Mucosa of gallbladder (tissue), 1 donor: ENCODE results near the gene LHFPL3. TPM values are rescaled to one million over a fixed set of nuclear protein-coding genes. Genes with fewer than 3 reads are reported as not detected.

ENCODE experiments used
- DNase-seq: peaks from one replicate; pipeline ENCODE4 v3.0.0-alpha.2; 2020; ENCODE audit warnings: low spot score
- total RNA-seq: library from RNA; stranded (reverse); gene quantifications from one replicate; pipeline ENCODE4 v1.2.1, GENCODE V29; 2021
- donor health status: DM: no; HTN: no; CAD: no.

The LHFPL3 gene
- total RNA-seq, 1 donor from 2014 or later, result not detected

GRCh38 chr7:104846731-104847130 is 518.3 kb downstream of the LHFPL3 start:
- no peak for DNase-seq

- DNase-seq, result peak; percentile 54
Observed at GRCh38 chr7:104848138-104848990, 520.0 kb downstream of the LHFPL3 start.

GRCh38 chr7:104850374-104850773 is 522.0 kb downstream of the LHFPL3 start:
- DNase-seq, result no peak

GRCh38 chr7:104851268-104851667 is 522.9 kb downstream of the LHFPL3 start:
- no peak for DNase-seq

- no peak for DNase-seq
Observed at GRCh38 chr7:104852386-104852785, 524.0 kb downstream of the LHFPL3 start.

GRCh38 chr7:104855861-104856260 is 527.5 kb downstream of the LHFPL3 start:
- DNase-seq, result no peak

- DNase-seq, result no peak
Observed at GRCh38 chr7:104857458-104858425, 529.3 kb downstream of the LHFPL3 start.

- DNase-seq, result no peak
Observed at GRCh38 chr7:104859754-104860426, 531.5 kb downstream of the LHFPL3 start.

- DNase-seq, result no peak
Observed at GRCh38 chr7:104861729-104862390, 533.5 kb downstream of the LHFPL3 start.

- no peak for DNase-seq
Observed at GRCh38 chr7:104862719-104863118, 534.3 kb downstream of the LHFPL3 start.

- DNase-seq, result no peak
Observed at GRCh38 chr7:104873401-104873800, 545.0 kb downstream of the LHFPL3 start.

- no peak for DNase-seq
Observed at GRCh38 chr7:104878577-104878976, 550.2 kb downstream of the LHFPL3 start.

- no peak for DNase-seq
Observed at GRCh38 chr7:104883248-104883717, 554.9 kb downstream of the LHFPL3 start.

- DNase-seq, result peak; percentile 91
Observed at GRCh38 chr7:104883718-104884452, 555.5 kb downstream of the LHFPL3 start.

- DNase-seq, result no peak
Observed at GRCh38 chr7:104886651-104887050, 558.2 kb downstream of the LHFPL3 start.

- DNase-seq, result no peak
Observed at GRCh38 chr7:104890216-104890615, 561.8 kb downstream of the LHFPL3 start.

- DNase-seq, result no peak
Observed at GRCh38 chr7:104891949-104892348, 563.5 kb downstream of the LHFPL3 start.

GRCh38 chr7:104894314-104894713 is 565.9 kb downstream of the LHFPL3 start:
- DNase-seq, result no peak

- DNase-seq, result no peak
Observed at GRCh38 chr7:104894726-104895521, 566.5 kb downstream of the LHFPL3 start.
